GM12875 (cell line): ENCODE results near the gene POLR1G.

Source experiments
- H3K4me3 ChIP-seq: one replicate; pipeline ENCODE4 v1.5.1; 2011; ENCODE audit warnings: low read depth, low read length, control low read depth
- CTCF ChIP-seq: IDR thresholded peaks from 2 replicates; pipeline ENCODE4 v1.5.1; 2011; ENCODE audit warnings: low read depth, mild to moderate bottlenecking, control low read depth, inconsistent platforms, low read length, moderate library complexity, borderline replicate concordance; ENCODE audit not compliant: insufficient read depth

POLR1G gene

GRCh38 chr19:45380107-45380506 is 26.3 kb upstream of the POLR1G start:
- no peak for TF ChIP-seq CTCF
- no peak overlapping the region for H3K4me3 ChIP-seq

GRCh38 chr19:45382426-45382825 is 24.0 kb upstream of the POLR1G start:
- H3K4me3 ChIP-seq, result no peak overlapping the region
- TF ChIP-seq CTCF, result no peak

- TF ChIP-seq CTCF, result no peak
- no peak overlapping the region for H3K4me3 ChIP-seq
These were observed 20.8 kb upstream of the POLR1G start for GRCh38 chr19:45385392-45386221.

- no peak overlapping the region for H3K4me3 ChIP-seq
- TF ChIP-seq CTCF, result no peak
These were observed 15.1 kb upstream of the POLR1G start for GRCh38 chr19:45391346-45391745.

GRCh38 chr19:45391871-45392665 is 14.4 kb upstream of the POLR1G start:
- H3K4me3 ChIP-seq, result no peak overlapping the region
- no peak for TF ChIP-seq CTCF

- no peak overlapping the region for H3K4me3 ChIP-seq
- no peak for TF ChIP-seq CTCF
These were observed 10.4 kb upstream of the POLR1G start for GRCh38 chr19:45395821-45396617.
